Muscle layer of duodenum (tissue), 2 donors: ENCODE results near the gene CADM4.
"Not testable (repeated sequence)": the region's sequence is repeated elsewhere in the genome, so short reads cannot be mapped to it uniquely, and the experiment has no call there.

Experiments used
- H3K27ac ChIP-seq: one replicate; pipeline ENCODE4 v1.7.0; 2013; ENCODE audit warnings: mild to moderate bottlenecking, low read length
- H3K27me3 ChIP-seq: one replicate; pipeline ENCODE4 v1.7.0; 2013; ENCODE audit warnings: low read depth, mild to moderate bottlenecking, control low read depth, low read length
- H3K36me3 ChIP-seq, 2 donors: one replicate each; pipeline ENCODE4 v1.7.0; 2013; ENCODE audit warnings: low read length in 2 of 2, control low read depth in 1 of 2, mild to moderate bottlenecking in 1 of 2; ENCODE audit not compliant: insufficient read depth in 2 of 2, control insufficient read depth in 1 of 2
- H3K4me1 ChIP-seq, 2 donors: one replicate each; pipeline ENCODE4 v1.7.0; 2013; ENCODE audit warnings: low read length in 2 of 2, mild to moderate bottlenecking in 2 of 2, control low read depth in 1 of 2, moderate library complexity in 1 of 2; ENCODE audit not compliant: insufficient read depth in 2 of 2, control insufficient read depth in 1 of 2
- H3K4me3 ChIP-seq, 2 donors: one replicate each; pipeline ENCODE4 v1.7.0; 2013; ENCODE audit warnings: low read length in 2 of 2, low read depth in 1 of 2, mild to moderate bottlenecking in 1 of 2
- H3K9me3 ChIP-seq, 2 donors: one replicate each; pipeline ENCODE4 v1.7.0; 2013; ENCODE audit warnings: low read length in 2 of 2, control low read depth in 1 of 2, mild to moderate bottlenecking in 1 of 2; ENCODE audit not compliant: control insufficient read depth in 1 of 2
- donor health status: healthy.

CADM4 gene

GRCh38 chr19:43642531-43642930 lies 2.9 kb upstream of the CADM4 start:
- peaks cover 10% of the 10 kb centered on the region for H3K27me3 ChIP-seq
- no peak overlapping the region for H3K27ac ChIP-seq
- no peaks in the 10 kb centered on the region for H3K9me3 ChIP-seq
- H3K36me3 ChIP-seq: peaks cover 0 to 4% of the 10 kb centered on the region in 2 donors
- no peak overlapping the region for H3K4me3 ChIP-seq
- peaks cover 0 to 14% of the 10 kb centered on the region in 2 donors for H3K4me1 ChIP-seq

GRCh38 chr19:43641333-43641732 lies 1.7 kb upstream of the CADM4 start:
- H3K36me3 ChIP-seq: peaks cover 0 to 2% of the 10 kb centered on the region in 2 donors
- H3K27ac ChIP-seq: no peak overlapping the region

GRCh38 chr19:43640424-43640757 lies 741 bp upstream of the CADM4 start:
- Histone ChIP-seq H3K27ac (no peak overlapping the region), H3K27me3 (peaks cover 10% of the 10 kb centered on the region), H3K4me1 (peaks cover 0 to 19% of the 10 kb centered on the region in 2 donors), H3K4me3 (peak overlapping the region; percentile 30 to 71), H3K9me3 (no peaks in the 10 kb centered on the region), H3K36me3 (no peaks in the 10 kb centered on the region)

More at GRCh38 chr19:43641333-43641732, 1.7 kb upstream of the CADM4 start:
- Histone ChIP-seq H3K4me1 (peaks cover 0 to 14% of the 10 kb centered on the region in 2 donors), H3K27me3 (peaks cover 10% of the 10 kb centered on the region), H3K9me3 (no peaks in the 10 kb centered on the region), H3K4me3 (no peak overlapping the region)

- Histone ChIP-seq H3K4me3 (peak overlapping the region; percentile 47 to 56), H3K27ac (no peak overlapping the region), H3K27me3 (peaks cover 10% of the 10 kb centered on the region), H3K4me1 (peaks cover 0 to 19% of the 10 kb centered on the region in 2 donors), H3K36me3 (no peaks in the 10 kb centered on the region), H3K9me3 (no peaks in the 10 kb centered on the region)
These were observed 593 bp downstream of the CADM4 start for GRCh38 chr19:43638995-43639518.

- Histone ChIP-seq H3K36me3 (no peaks in the 10 kb centered on the region), H3K4me1 (peaks cover 0 to 19% of the 10 kb centered on the region in 2 donors), H3K27me3 (peaks cover 10% of the 10 kb centered on the region), H3K9me3 (no peaks in the 10 kb centered on the region), H3K27ac (no peak overlapping the region), H3K4me3 (peak overlapping the region; percentile 47 to 56)
These were observed 1.2 kb downstream of the CADM4 start for GRCh38 chr19:43638214-43638994.

- H3K4me1 ChIP-seq: peaks cover 0 to 19% of the 10 kb centered on the region in 2 donors
- H3K27me3 ChIP-seq: peaks cover 10% of the 10 kb centered on the region
- no peaks in the 10 kb centered on the region for H3K9me3 ChIP-seq
- H3K4me3 ChIP-seq: no peak overlapping the region
- H3K36me3 ChIP-seq: no peaks in the 10 kb centered on the region
- peak overlapping the region; percentile 51 for H3K27ac ChIP-seq
These were observed 3.4 kb downstream of the CADM4 start for GRCh38 chr19:43636121-43636683.

- H3K4me3 ChIP-seq: peak overlapping the region; percentile 25 to 33
- H3K27ac ChIP-seq: peak overlapping the region; percentile 51
- not testable (repeated sequence) for H3K36me3 ChIP-seq, H3K9me3 ChIP-seq, H3K27me3 ChIP-seq
- peaks cover 0 to 17% of the 10 kb centered on the region in 2 donors for H3K4me1 ChIP-seq
These were observed 4.1 kb downstream of the CADM4 start for GRCh38 chr19:43635561-43635940.

- Histone ChIP-seq H3K9me3 (no peaks in the 10 kb centered on the region), H3K36me3 (no peaks in the 10 kb centered on the region), H3K4me1 (peaks cover 0 to 11% of the 10 kb centered on the region in 2 donors), H3K27ac (peak overlapping the region; percentile 51), H3K27me3 (peaks cover 4% of the 10 kb centered on the region), H3K4me3 (peak overlapping the region; percentile 25 to 33)
These were observed 4.6 kb downstream of the CADM4 start for GRCh38 chr19:43634872-43635560.

GRCh38 chr19:43634506-43634871 lies 5.2 kb downstream of the CADM4 start:
- Histone ChIP-seq H3K27me3 (peaks cover 4% of the 10 kb centered on the region), H3K36me3 (no peaks in the 10 kb centered on the region), H3K4me3 (peak overlapping the region in 1 of 2 donors; percentile 25), H3K9me3 (no peaks in the 10 kb centered on the region), H3K4me1 (peaks cover 0 to 11% of the 10 kb centered on the region in 2 donors), H3K27ac (peak overlapping the region; percentile 51)

GRCh38 chr19:43634068-43634467 lies 5.6 kb downstream of the CADM4 start:
- Histone ChIP-seq H3K4me1 (peaks cover 0 to 10% of the 10 kb centered on the region in 2 donors), H3K27ac (no peak overlapping the region), H3K36me3 (no peaks in the 10 kb centered on the region), H3K4me3 (no peak overlapping the region), H3K27me3 (peaks cover 2% of the 10 kb centered on the region), H3K9me3 (no peaks in the 10 kb centered on the region)

GRCh38 chr19:43633520-43633919 lies 6.1 kb downstream of the CADM4 start:
- peaks cover 0 to 5% of the 10 kb centered on the region in 2 donors for H3K4me1 ChIP-seq
- H3K27me3 ChIP-seq: no peaks in the 10 kb centered on the region
- H3K27ac ChIP-seq: no peak overlapping the region
- no peak overlapping the region for H3K4me3 ChIP-seq
- no peaks in the 10 kb centered on the region for H3K9me3 ChIP-seq
- no peaks in the 10 kb centered on the region for H3K36me3 ChIP-seq
